Activated B cell treated with CpG ODN at 0.5 μM for 24 hours (primary cell): ENCODE results near the gene PRSS3. TPM values are rescaled to one million over a fixed set of nuclear protein-coding genes. Genes with fewer than 3 reads are reported as not detected.
"Not testable (repeated sequence)": the region's sequence is repeated elsewhere in the genome, so short reads cannot be mapped to it uniquely, and the experiment has no call there.

Experiments
- ATAC-seq: fragments of 200-7000 bp; cut with Tn5 transposase; one replicate; pipeline ENCODE4 v1.10.0; 2021; ENCODE audit warnings: low read depth, mild to moderate bottlenecking, moderate library complexity
- CTCF ChIA-PET: fragments of 350-600 bp; sonication (Branson Sonifier 250); formaldehyde crosslinking; loops from one replicate; lab custom pipeline; 2021; ENCODE audit warnings: antibody characterized with exemption; lab: Charles Lee
- POLR2A ChIA-PET: fragments of 350-600 bp; sonication (Branson Sonifier 250); formaldehyde crosslinking; loops from one replicate; lab custom pipeline; 2021; ENCODE audit warnings: antibody characterized with exemption; lab: Charles Lee
- DNase-seq: peaks from one replicate; pipeline ENCODE4 v3.0.0; 2022
- H3K27ac Mint-ChIP-seq: one replicate; pipeline ENCODE4 v1.8.0; 2020; ENCODE audit warnings: mixed read lengths
- H3K27me3 Mint-ChIP-seq: one replicate; pipeline ENCODE4 v1.8.0; 2021; ENCODE audit warnings: mixed read lengths
- H3K36me3 Mint-ChIP-seq: one replicate; pipeline ENCODE4 v1.8.0; 2021; ENCODE audit warnings: low read depth, mixed read lengths
- H3K4me1 Mint-ChIP-seq: one replicate; pipeline ENCODE4 v1.8.0; 2021; ENCODE audit warnings: mixed read lengths
- H3K4me3 Mint-ChIP-seq: one replicate; pipeline ENCODE4 v1.8.0; 2020; ENCODE audit warnings: mild to moderate bottlenecking, mixed read lengths
- H3K9me3 Mint-ChIP-seq: one replicate; pipeline ENCODE4 v1.8.0; 2020; ENCODE audit warnings: mixed read lengths
- CTCF ChIP-seq: fragments of 200-600 bp; IDR thresholded peaks from one replicate; pipeline ENCODE4 v1.8.0; 2022; ENCODE audit warnings: antibody characterized with exemption, mild to moderate bottlenecking
- intact Hi-C: fragments of 100-400 bp; cut with micrococcal nuclease; formaldehyde crosslinking; loops from one replicate; pipeline ENCODE4 v1.15.1; 2024
- total RNA-seq: library from RNA; stranded (reverse); gene quantifications from 2 replicates; pipeline ENCODE4 v1.2.3, GENCODE V29; 2022

The PRSS3 gene
- total RNA-seq, 1 donor from 2014 or later: not detected

- Mint-ChIP-seq H3K27me3 (no peaks in the 10 kb centered on the region), H3K9me3 (no peaks in the 10 kb centered on the region), H3K4me1 (peaks cover 42% of the 10 kb centered on the region), H3K27ac (no peak overlapping the region), H3K4me3 (no peak overlapping the region), H3K36me3 (peaks cover 17% of the 10 kb centered on the region)
- ChIA-PET POLR2A (no interaction called here), CTCF (no interaction called here)
- no peak for TF ChIP-seq CTCF
- intact Hi-C loops: no loop called here
- no peak for ATAC-seq
- DNase-seq: no peak
Measured at GRCh38 chr9:33823801-33824200, 28.4 kb downstream of the PRSS3 start.

GRCh38 chr9:33827285-33827684 lies 31.9 kb downstream of the PRSS3 start:
- ATAC-seq, H3K4me3 Mint-ChIP-seq, intact Hi-C loops, H3K27ac Mint-ChIP-seq, DNase-seq, H3K9me3 Mint-ChIP-seq, H3K27me3 Mint-ChIP-seq: not testable (repeated sequence)
- POLR2A ChIA-PET: interaction anchor here (0.7 kb wide), 1 partner anchor 57 kb away, joined by 3 read pairs; no protein-coding TSS in a partner anchor
- CTCF ChIA-PET: interaction anchor here (1.2 kb wide), 1 partner anchor 21 kb away, joined by 3 read pairs; no protein-coding TSS in a partner anchor
- Mint-ChIP-seq H3K36me3 (peaks cover 15% of the 10 kb centered on the region), H3K4me1 (peaks cover 21% of the 10 kb centered on the region)

GRCh38 chr9:33829641-33830230 lies 34.4 kb downstream of the PRSS3 start:
- DNase-seq, CTCF ChIA-PET, H3K27ac Mint-ChIP-seq, H3K4me3 Mint-ChIP-seq, intact Hi-C loops, POLR2A ChIA-PET, ATAC-seq, H3K9me3 Mint-ChIP-seq, H3K27me3 Mint-ChIP-seq: not testable (repeated sequence)
- Mint-ChIP-seq H3K36me3 (peaks cover 15% of the 10 kb centered on the region), H3K4me1 (peaks cover 16% of the 10 kb centered on the region)

GRCh38 chr9:33835625-33836260 lies 40.4 kb downstream of the PRSS3 start:
- peaks cover 12% of the 10 kb centered on the region for H3K36me3 Mint-ChIP-seq
- no peak for ATAC-seq
- no peak for TF ChIP-seq CTCF

GRCh38 chr9:33836261-33836660 lies 40.9 kb downstream of the PRSS3 start:
- POLR2A ChIA-PET: interaction anchor here (1.1 kb wide), 1 partner anchor 23 kb away, joined by 5 read pairs; no protein-coding TSS in a partner anchor
- H3K9me3 Mint-ChIP-seq, DNase-seq, H3K27me3 Mint-ChIP-seq, ATAC-seq, CTCF ChIA-PET, H3K4me3 Mint-ChIP-seq: not testable (repeated sequence)
- intact Hi-C loops: loop anchor here (2.0 kb wide), 1 partner anchor 17 kb away; no protein-coding TSS in a partner anchor
- H3K36me3 Mint-ChIP-seq: peaks cover 16% of the 10 kb centered on the region
- peak overlapping the region; percentile 35 for H3K27ac Mint-ChIP-seq
- H3K4me1 Mint-ChIP-seq: peaks cover 52% of the 10 kb centered on the region

More at GRCh38 chr9:33835625-33836260, 40.4 kb downstream of the PRSS3 start:
- Mint-ChIP-seq H3K9me3 (no peaks in the 10 kb centered on the region), H3K4me1 (peaks cover 51% of the 10 kb centered on the region), H3K4me3 (no peak overlapping the region), H3K27ac (no peak overlapping the region), H3K27me3 (no peaks in the 10 kb centered on the region)
- ChIA-PET POLR2A (no interaction called here), CTCF (no interaction called here)
- no peak for DNase-seq
- intact Hi-C loops: loop anchor here (2.0 kb wide), 1 partner anchor 17 kb away; no protein-coding TSS in a partner anchor

- Mint-ChIP-seq H3K9me3 (no peaks in the 10 kb centered on the region), H3K36me3 (peaks cover 16% of the 10 kb centered on the region), H3K4me1 (peaks cover 57% of the 10 kb centered on the region), H3K27ac (no peak overlapping the region), H3K27me3 (no peaks in the 10 kb centered on the region), H3K4me3 (no peak overlapping the region)
- DNase-seq (no peak), ATAC-seq (no peak)
- POLR2A ChIA-PET: interaction anchor here (0.6 to 1.1 kb wide), 2 partner anchors 23 to 1152 kb away, joined by 3 to 5 read pairs; partner anchors contain the start of gene DNAJB5
- intact Hi-C loops: loop anchor here (2.0 kb wide), 1 partner anchor 18 kb away; no protein-coding TSS in a partner anchor
- CTCF ChIA-PET: interaction anchor here (1.0 kb wide), 2 partner anchors 15 to 23 kb away, joined by 3 to 6 read pairs; no protein-coding TSS in a partner anchor
- no peak for TF ChIP-seq CTCF
Measured at GRCh38 chr9:33837138-33837537, 41.8 kb downstream of the PRSS3 start.
